Inferior parietal cortex (tissue), 1 donor: ENCODE data around the gene PKHD1.

Source experiments
- DNase-seq: peaks from one replicate; pipeline ENCODE4 v3.0.0-alpha.2; 2016; ENCODE audit errors: extremely low spot score

The PKHD1 gene

GRCh38 chr6:52087498-52087999, at the start of gene PKHD1:
Gene PKHD1 (minus strand): TSS chr6:52087613. CDS start chr6:52084933, 2,680 bp downstream.
- no peak for DNase-seq

DNA sequence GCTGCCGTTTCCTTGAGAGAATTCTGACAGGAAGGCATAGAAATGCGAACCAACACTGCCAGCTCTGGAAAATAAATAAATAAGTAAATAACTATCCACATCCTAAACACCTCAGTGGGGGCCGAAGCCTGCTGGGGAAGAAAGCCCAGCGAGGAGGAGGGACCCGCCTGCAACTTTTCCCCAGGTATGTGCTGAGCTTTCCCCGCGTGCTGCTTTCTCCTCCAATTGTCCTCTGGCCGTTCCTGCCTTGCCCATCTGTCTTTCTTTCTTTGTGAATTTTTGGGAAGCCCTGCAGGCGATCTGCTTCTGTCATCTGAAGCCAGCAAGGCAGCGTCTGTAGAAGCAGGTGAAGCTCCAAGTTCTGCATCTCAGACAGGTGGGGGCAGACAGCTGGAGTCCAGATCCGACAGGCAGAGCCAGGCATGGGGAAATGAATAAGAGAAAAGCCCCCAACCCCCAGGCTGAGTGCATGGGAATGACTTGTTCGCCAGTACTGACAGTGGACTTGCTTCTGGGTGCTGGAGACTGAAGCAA, 49.6 kb upstream of the PKHD1 start:
- DNase-seq, result no peak

DNA sequence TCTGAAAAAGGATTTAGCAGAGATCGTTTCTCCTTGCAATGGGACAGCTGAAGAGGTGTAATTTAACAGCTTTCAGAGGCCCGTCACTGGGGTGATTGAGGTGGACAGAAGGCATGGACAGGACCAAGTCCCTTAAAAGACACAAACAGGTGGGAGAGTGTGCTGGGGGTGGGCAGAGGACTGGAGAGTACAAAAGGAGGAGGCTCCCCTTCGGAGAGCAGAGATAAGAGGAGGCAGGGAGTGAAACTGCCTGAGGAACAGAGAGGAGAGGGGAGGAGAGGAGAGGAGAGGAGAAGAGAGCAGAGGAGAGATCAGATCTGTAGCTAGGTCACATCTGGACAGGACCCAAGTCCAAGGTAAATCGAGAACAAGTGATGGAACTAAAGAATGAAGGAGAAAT, 48.6 kb upstream of the PKHD1 start:
- no peak for DNase-seq

- no peak for DNase-seq
Observed at GRCh38 chr6:52135217-52135616, 47.8 kb upstream of the PKHD1 start.

DNA sequence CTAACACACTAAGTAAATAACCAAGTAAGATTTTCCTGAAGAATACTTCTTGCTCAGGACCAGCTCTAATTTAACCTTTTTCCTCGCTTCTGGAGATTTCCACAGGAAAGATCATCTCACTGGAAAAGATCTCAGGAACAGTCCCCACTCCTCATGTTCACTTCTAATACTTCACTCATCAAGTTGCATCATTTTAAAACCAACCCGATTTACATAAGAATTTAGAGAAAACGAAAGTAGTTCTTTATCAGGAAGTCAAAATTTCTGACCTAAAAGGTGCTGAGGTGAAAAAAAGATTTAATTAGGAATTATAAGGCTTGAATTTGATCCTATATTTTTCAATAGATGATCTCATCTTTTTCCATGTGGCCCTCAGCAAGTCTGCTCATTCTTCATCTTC, 46.6 kb upstream of the PKHD1 start:
- no peak for DNase-seq

DNA sequence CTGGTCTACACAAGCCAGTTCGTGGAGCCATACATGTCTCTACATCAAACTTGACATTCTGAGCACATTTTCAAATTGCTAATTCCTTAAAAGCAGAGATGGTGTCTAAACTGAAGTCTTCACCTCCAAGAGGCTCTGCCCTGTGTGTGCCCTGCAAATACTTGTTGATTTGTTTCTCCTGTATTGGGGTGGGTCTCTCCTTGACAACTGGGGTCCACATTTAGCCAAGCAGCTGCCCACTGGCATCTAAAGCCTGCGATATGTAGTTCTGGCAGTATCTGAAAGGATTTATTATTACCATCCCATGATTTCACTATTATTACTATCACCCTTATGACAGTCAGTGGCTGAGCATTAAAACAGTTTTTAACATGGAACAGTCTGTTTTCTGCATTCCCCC, 45.9 kb upstream of the PKHD1 start:
- DNase-seq, result no peak

DNA sequence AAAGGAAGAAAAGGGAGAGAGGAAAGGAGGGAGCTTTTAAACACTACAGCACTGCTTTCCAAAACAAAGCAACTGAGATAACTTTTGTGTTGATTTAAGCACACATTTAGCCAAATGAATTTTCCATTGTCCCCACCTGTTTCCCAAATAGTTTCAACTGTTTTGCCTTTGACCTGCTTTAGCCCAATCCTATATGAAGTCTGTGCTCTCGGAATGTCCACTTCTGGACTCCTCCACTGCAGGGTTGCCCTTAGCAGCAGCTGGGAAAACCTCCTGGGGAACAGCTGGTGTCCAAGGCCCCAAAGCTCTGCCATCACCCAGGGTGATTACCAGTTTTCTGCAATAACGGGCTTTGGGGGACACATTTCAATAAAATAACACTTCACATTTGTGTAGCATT, 44.9 kb upstream of the PKHD1 start:
- no peak for DNase-seq

- no peak for DNase-seq
Observed at GRCh38 chr6:52130440-52130839, 43.0 kb upstream of the PKHD1 start.

GRCh38 chr6:52127957-52128356, 40.5 kb upstream of the PKHD1 start:
- DNase-seq, result no peak

DNA sequence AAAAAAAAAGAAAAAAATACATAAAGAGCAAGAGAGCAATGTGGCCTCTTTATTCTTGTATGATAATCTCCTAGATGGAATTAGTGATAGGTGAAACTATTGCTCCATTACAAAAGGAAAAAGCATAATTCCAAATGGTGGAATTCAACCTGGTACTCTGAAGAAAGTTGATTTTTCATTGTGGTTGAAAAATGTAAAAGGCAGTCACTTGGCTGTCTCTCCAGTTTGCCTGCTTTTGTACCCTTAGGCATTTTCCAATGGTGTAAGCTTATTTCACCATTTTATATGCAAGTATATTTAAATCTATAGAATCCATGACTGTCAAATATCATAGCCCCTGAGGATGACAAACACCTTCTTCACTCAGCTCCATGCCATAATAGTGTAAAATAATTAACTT, 38.8 kb upstream of the PKHD1 start:
- no peak for DNase-seq

DNA sequence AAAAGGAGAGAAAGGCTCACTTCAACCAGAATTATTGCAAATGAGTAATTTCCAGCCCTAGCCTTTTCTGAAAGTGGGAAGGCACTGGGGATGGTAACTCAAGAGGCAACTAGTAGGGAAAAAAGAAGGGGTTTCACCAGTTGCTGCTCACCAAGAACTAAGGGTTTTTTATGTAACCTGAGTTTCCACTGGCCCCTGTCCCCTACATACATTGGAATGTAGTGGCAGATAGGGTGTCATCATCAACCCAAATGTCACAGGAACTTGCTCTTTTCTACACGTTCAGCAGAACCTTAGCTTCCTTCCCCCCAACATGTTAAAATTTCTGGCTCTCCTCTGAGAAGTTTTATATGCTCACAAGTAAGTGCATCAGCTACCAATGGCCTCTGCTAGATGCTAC, 38.2 kb upstream of the PKHD1 start:
- DNase-seq, result no peak

DNA sequence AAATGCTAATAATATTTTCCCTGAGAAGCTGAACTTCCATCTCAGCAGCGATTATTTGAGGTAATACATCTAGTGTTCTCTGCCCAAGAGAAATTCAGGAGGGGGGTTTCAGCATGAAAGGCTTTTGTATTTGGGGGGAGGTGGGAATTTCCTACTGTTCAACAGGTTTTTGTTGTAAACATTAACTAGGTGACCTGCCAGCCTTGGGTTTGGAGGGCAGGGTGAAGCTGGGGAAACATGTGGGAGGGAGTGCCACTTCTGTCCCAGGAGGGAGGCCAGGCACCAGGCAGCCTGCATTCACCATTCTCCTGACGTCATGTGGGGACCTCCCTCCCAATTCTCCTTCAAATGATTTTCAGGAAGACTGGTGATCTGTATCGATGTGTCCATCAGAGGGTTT, 37.7 kb upstream of the PKHD1 start:
- no peak for DNase-seq

GRCh38 chr6:52124126-52125121, 37.0 kb upstream of the PKHD1 start:
- no peak for DNase-seq

- DNase-seq, result no peak
Observed at GRCh38 chr6:52123251-52123650, 35.8 kb upstream of the PKHD1 start.

DNA sequence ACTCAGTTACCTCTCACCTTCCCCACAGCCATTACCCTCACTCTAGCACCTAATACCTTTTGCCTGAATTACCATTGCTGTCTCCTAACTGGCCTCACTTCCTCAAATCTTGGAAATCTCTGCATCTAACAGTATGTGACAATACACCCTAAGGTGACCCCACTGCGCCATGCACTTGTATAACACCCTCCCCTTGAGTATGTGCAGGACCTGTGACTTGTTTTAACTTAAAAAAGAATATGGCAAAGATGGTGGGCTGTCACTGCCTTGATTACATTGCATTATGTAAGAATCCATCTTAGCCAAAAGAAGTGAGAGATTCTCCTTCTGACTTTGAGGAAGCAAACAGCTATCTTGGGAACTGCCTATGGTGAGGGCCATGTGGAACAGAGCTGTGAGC, 29.9 kb upstream of the PKHD1 start:
- DNase-seq, result no peak

DNA sequence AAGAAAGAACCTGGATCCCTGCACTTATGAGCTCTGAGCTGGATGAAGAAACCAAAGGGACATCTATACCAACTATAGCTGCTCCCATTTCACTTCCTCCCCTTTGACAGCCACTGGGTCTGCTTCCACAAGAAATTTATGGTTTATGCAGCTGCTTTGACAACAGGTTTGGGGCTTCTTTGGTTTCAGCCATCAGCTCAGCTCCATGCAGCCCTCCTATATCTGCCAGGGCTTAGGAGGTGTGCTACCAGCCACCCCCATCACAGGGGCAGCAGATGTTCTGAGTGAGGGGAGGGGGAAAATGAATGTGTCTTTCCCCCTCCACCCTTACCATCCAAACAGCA, 29.2 kb upstream of the PKHD1 start:
- DNase-seq, result no peak

GRCh38 chr6:52115891-52116604, 28.6 kb upstream of the PKHD1 start:
- DNase-seq, result no peak

GRCh38 chr6:52115145-52115741, 27.8 kb upstream of the PKHD1 start:
- DNase-seq, result no peak

- DNase-seq, result no peak
Observed at GRCh38 chr6:52109171-52109571, 21.8 kb upstream of the PKHD1 start.

- DNase-seq, result no peak
Observed at GRCh38 chr6:52108128-52108527, 20.7 kb upstream of the PKHD1 start.

- DNase-seq, result no peak
Observed at GRCh38 chr6:52106994-52107393, 19.6 kb upstream of the PKHD1 start.

GRCh38 chr6:52104979-52105378, 17.6 kb upstream of the PKHD1 start:
- no peak for DNase-seq
